H1 (cell line): ENCODE data around the gene CERS5. TPM values are rescaled to one million over a fixed set of nuclear protein-coding genes. Genes with fewer than 3 reads are reported as not detected.

ENCODE experiments used
- ASH2L ChIP-seq: fragments of 200-600, 300-600 bp; sonication (generic); IDR thresholded peaks from one replicate; pipeline ENCODE4 v1.7.1; 2017; ENCODE audit warnings: low read length
- CBX5 ChIP-seq: fragments of 300-800, 300-1000 bp; sonication (generic); IDR thresholded peaks from 2 replicates; pipeline ENCODE4 v1.7.1; 2016; ENCODE audit warnings: antibody characterized with exemption, low read length, low read depth
- CTBP2 ChIP-seq: IDR thresholded peaks from 2 replicates; pipeline ENCODE4 v1.7.0; 2011; ENCODE audit warnings: borderline replicate concordance, mild to moderate bottlenecking, moderate library complexity, mixed read lengths, low read length; ENCODE audit not compliant: insufficient read depth, insufficient read length
- HDAC2 ChIP-seq, 2 experiments: fragments of 300-600 bp in 1 of 2; sonication (generic) in 1 of 2; IDR thresholded peaks; 2 replicates each; pipeline ENCODE4 v1.6.1; 2011 to 2012; ENCODE audit warnings: low read depth in 2 of 2, low read length in 2 of 2, mild to moderate bottlenecking in 2 of 2, moderate library complexity in 2 of 2, borderline replicate concordance in 1 of 2, inconsistent platforms in 1 of 2
- JUND ChIP-seq: IDR thresholded peaks from 2 replicates; pipeline ENCODE4 v1.6.1; 2011; ENCODE audit warnings: mild to moderate bottlenecking, improper control_type of control experiment, low read length
- PHF8 ChIP-seq: fragments of 200-600 bp; sonication (generic); conservative IDR thresholded peaks from 2 replicates; pipeline ENCODE4 v1.7.1; 2012; ENCODE audit warnings: low read depth, mild to moderate bottlenecking, inconsistent platforms, low read length, moderate library complexity
- SIRT6 ChIP-seq: IDR thresholded peaks from one replicate; pipeline ENCODE4 v1.7.1; 2012; ENCODE audit warnings: low read length, inconsistent platforms
- SIX5 ChIP-seq: IDR thresholded peaks from 2 replicates; pipeline ENCODE4 v1.6.1; 2011; ENCODE audit warnings: mild to moderate bottlenecking, low read depth, low read length
- TEAD4 ChIP-seq: IDR thresholded peaks from 2 replicates; pipeline ENCODE4 v1.6.1; 2012; ENCODE audit warnings: low read depth, low read length, inconsistent platforms, mixed read lengths
- polyA plus RNA-seq, 7 experiments: library from polyadenylated mRNA; depleted of rRNA in 3 of 7; stranded (reverse) in 5 of 7; unstranded in 2 of 7; fragments of >200 nt in 5 of 7; fragments of 200-250 nt in 2 of 7; gene quantifications; 1 replicate in 5 of 7; 2 replicates in 1 of 7; 4 replicates in 1 of 7; pipeline versions ENCODE4 v1.2.1 to v1.2.3, GENCODE V29; 2011 to 2013; ENCODE audit warnings: missing spikeins in 2 of 7, mixed read lengths in 2 of 7
- total RNA-seq: library from RNA; stranded (reverse); fragmentation: NEBNext Ultra II Directional; extraction: Animal tissue kit (Norgen Biotek cat#: 25700); gene quantifications from 2 replicates; pipeline ENCODE4 v1.2.1, GENCODE V29; 2021
- TF ChIP-seq, protein P1 (sequence below): fragments of 300-600 bp; sonication (generic); IDR thresholded peaks from 2 replicates; pipeline ENCODE4 v1.7.1; 2012; ENCODE audit warnings: low read length, moderate library complexity, mild to moderate bottlenecking, inconsistent platforms; ENCODE audit not compliant: insufficient replicate concordance

CERS5 gene
- total and polyA plus RNA-seq, 2 of the 8 experiments (the other 6 are each of a cell fraction or from before 2014, with no cell fraction given): 69.2 to 119 TPM

DNA sequence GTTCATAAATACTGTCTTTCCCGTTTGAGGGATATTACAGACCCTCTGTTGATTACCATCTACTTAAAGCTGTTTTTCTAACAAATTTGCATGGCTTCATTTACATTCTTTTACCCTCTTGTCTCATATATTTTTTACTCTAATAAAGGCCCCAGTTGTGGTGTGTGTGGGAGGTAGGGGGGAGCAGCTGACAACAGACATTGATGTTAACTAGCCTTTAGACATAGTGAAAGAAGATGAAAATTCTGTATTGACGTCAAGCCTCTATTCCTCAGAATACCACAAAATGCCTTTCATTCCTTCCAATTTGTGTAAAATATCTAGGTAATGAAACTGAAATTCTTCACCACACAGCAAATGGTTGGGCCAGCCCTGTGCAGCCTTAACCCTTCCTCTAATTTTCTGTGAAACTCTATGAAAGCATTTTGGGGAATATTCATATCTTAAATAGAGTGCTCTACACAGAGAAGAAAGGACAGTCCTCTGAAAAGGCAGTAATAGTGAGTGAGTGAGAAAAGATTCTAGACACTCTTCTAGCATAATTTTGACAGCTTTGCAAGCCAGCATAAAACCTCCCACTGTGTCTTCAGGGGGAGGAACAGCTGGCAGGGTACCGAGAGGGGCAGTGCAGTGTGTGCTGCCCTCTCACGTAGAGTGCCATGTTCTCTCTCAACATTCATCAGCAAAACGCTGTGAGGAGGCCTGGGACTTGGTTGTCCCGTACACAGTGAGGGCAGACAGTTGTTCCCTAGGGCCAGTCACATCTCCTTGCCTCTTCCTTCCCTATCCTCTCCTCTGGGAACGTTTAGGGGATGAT lies 20.1 kb upstream of the CERS5 start (continued):
- TF ChIP-seq, protein P1, sequence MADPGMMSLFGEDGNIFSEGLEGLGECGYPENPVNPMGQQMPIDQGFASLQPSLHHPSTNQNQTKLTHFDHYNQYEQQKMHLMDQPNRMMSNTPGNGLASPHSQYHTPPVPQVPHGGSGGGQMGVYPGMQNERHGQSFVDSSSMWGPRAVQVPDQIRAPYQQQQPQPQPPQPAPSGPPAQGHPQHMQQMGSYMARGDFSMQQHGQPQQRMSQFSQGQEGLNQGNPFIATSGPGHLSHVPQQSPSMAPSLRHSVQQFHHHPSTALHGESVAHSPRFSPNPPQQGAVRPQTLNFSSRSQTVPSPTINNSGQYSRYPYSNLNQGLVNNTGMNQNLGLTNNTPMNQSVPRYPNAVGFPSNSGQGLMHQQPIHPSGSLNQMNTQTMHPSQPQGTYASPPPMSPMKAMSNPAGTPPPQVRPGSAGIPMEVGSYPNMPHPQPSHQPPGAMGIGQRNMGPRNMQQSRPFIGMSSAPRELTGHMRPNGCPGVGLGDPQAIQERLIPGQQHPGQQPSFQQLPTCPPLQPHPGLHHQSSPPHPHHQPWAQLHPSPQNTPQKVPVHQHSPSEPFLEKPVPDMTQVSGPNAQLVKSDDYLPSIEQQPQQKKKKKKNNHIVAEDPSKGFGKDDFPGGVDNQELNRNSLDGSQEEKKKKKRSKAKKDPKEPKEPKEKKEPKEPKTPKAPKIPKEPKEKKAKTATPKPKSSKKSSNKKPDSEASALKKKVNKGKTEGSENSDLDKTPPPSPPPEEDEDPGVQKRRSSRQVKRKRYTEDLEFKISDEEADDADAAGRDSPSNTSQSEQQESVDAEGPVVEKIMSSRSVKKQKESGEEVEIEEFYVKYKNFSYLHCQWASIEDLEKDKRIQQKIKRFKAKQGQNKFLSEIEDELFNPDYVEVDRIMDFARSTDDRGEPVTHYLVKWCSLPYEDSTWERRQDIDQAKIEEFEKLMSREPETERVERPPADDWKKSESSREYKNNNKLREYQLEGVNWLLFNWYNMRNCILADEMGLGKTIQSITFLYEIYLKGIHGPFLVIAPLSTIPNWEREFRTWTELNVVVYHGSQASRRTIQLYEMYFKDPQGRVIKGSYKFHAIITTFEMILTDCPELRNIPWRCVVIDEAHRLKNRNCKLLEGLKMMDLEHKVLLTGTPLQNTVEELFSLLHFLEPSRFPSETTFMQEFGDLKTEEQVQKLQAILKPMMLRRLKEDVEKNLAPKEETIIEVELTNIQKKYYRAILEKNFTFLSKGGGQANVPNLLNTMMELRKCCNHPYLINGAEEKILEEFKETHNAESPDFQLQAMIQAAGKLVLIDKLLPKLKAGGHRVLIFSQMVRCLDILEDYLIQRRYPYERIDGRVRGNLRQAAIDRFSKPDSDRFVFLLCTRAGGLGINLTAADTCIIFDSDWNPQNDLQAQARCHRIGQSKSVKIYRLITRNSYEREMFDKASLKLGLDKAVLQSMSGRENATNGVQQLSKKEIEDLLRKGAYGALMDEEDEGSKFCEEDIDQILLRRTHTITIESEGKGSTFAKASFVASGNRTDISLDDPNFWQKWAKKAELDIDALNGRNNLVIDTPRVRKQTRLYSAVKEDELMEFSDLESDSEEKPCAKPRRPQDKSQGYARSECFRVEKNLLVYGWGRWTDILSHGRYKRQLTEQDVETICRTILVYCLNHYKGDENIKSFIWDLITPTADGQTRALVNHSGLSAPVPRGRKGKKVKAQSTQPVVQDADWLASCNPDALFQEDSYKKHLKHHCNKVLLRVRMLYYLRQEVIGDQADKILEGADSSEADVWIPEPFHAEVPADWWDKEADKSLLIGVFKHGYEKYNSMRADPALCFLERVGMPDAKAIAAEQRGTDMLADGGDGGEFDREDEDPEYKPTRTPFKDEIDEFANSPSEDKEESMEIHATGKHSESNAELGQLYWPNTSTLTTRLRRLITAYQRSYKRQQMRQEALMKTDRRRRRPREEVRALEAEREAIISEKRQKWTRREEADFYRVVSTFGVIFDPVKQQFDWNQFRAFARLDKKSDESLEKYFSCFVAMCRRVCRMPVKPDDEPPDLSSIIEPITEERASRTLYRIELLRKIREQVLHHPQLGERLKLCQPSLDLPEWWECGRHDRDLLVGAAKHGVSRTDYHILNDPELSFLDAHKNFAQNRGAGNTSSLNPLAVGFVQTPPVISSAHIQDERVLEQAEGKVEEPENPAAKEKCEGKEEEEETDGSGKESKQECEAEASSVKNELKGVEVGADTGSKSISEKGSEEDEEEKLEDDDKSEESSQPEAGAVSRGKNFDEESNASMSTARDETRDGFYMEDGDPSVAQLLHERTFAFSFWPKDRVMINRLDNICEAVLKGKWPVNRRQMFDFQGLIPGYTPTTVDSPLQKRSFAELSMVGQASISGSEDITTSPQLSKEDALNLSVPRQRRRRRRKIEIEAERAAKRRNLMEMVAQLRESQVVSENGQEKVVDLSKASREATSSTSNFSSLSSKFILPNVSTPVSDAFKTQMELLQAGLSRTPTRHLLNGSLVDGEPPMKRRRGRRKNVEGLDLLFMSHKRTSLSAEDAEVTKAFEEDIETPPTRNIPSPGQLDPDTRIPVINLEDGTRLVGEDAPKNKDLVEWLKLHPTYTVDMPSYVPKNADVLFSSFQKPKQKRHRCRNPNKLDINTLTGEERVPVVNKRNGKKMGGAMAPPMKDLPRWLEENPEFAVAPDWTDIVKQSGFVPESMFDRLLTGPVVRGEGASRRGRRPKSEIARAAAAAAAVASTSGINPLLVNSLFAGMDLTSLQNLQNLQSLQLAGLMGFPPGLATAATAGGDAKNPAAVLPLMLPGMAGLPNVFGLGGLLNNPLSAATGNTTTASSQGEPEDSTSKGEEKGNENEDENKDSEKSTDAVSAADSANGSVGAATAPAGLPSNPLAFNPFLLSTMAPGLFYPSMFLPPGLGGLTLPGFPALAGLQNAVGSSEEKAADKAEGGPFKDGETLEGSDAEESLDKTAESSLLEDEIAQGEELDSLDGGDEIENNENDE: no peak
- TF ChIP-seq HDAC2 (IDR thresholded peaks at IDR 0.05; ENCODE audit: borderline replicate concordance in 1 of 2, low read depth in 2 of 2, low read length in 2 of 2) (no peak), CBX5 (no peak), CTBP2 (no peak), JUND (no peak), TEAD4 (no peak), SIRT6 (no peak), PHF8 (no peak), ASH2L (no peak), SIX5 (no peak)
